ENCODE measurements around the gene TMEM269.

GRCh38 chr1:42757892-42758275 lies 26.9 kb upstream of the TMEM269 start:
- TF ChIP-seq CTCF (conservative IDR thresholded peaks at IDR 0.05; ENCODE audit: low read depth, low read length) (no peak), EZH2phosphoT487 (IDR thresholded peaks at IDR 0.05; ENCODE audit: borderline replicate concordance, low read length) (no peak), EZH2 (IDR thresholded peaks at IDR 0.05; ENCODE audit: low read length, unreplicated experiment) (no peak)
